ENCODE data around the gene TMIGD1.

- TF ChIP-seq CTCF (IDR thresholded peaks at IDR 0.05 in 2 of 3, conservative IDR thresholded peaks at IDR 0.05 in 1 of 3; ENCODE audit: control insufficient read depth in 2 of 3, extremely low read depth in 1 of 3, insufficient read depth in 1 of 3, low read depth in 3 of 3, low read length in 3 of 3) (no peak), ESRRA (IDR thresholded peaks at IDR 0.05; ENCODE audit: low read length) (no peak), ELK1 (IDR thresholded peaks at IDR 0.05; ENCODE audit: low read depth, low read length) (no peak), ZNF274 (IDR thresholded peaks at IDR 0.05; ENCODE audit: insufficient read depth, insufficient read length) (no peak), PKNOX1 (IDR thresholded peaks at IDR 0.05) (no peak), JUND (IDR thresholded peaks at IDR 0.05; ENCODE audit: low read depth, low read length) (no peak), CEBPZ (IDR thresholded peaks at IDR 0.05; ENCODE audit: low read depth, low read length) (no peak), POLR2AphosphoS5 (IDR thresholded peaks at IDR 0.05; ENCODE audit: low read length) (no peak), ZNF592 (IDR thresholded peaks at IDR 0.05) (no peak), CBX3 (IDR thresholded peaks at IDR 0.05; ENCODE audit: borderline replicate concordance, low read depth) (no peak)
Measured at GRCh38 chr17:30366536-30366935, 32.7 kb upstream of the TMIGD1 start.

Measured in GM12878 (cell line).